ENCODE results near the gene CRNN.

GRCh38 chr1:152442765-152443164, 28.7 kb upstream of the CRNN start:
- no peak for TF ChIP-seq CTCF (IDR thresholded peaks at IDR 0.05)
- no peak for TF ChIP-seq EP300 (IDR thresholded peaks at IDR 0.05)
- no peak for TF ChIP-seq POLR2A (IDR thresholded peaks at IDR 0.05)

All from gastroesophageal sphincter (tissue), 3 donors.